Right atrium auricular region (tissue), 2 donors: ENCODE results near the gene KEL. TPM values are rescaled to one million over a fixed set of nuclear protein-coding genes. Genes with fewer than 3 reads are reported as not detected.

Source experiments
- DNase-seq: peaks from one replicate; pipeline ENCODE4 v3.0.0-alpha.2; 2019; ENCODE audit warnings: low spot score
- H3K27ac ChIP-seq, 2 donors: fragments of 200-600 bp; sonication (generic); 1 replicate in 1 of 2; 2 replicates in 1 of 2; pipeline ENCODE4 v1.5.1; 2016 to 2019
- H3K27me3 ChIP-seq, 2 donors: fragments of 200-600 bp; sonication (generic); one replicate each; pipeline versions ENCODE4 v1.5.1 to v1.6.0; 2017 to 2019
- H3K36me3 ChIP-seq: fragments of 200-600 bp; sonication (generic); one replicate; pipeline ENCODE4 v1.5.1; 2016
- H3K4me1 ChIP-seq, 2 donors: fragments of 200-600 bp; sonication (generic); one replicate each; pipeline versions ENCODE4 v1.5.1 to v1.6.0; 2017 to 2019
- H3K4me3 ChIP-seq, 2 donors: fragments of 200-600 bp; sonication (generic); 1 replicate in 1 of 2; 2 replicates in 1 of 2; pipeline ENCODE4 v1.5.1; 2017 to 2019; ENCODE audit warnings: mild to moderate bottlenecking in 1 of 2, moderate library complexity in 1 of 2
- H3K9me3 ChIP-seq, 2 donors: fragments of 200-600 bp; sonication (generic); one replicate each; pipeline ENCODE4 v1.5.1; 2019
- CTCF ChIP-seq, 2 donors: fragments of 200-600 bp; sonication (generic); IDR thresholded peaks; one replicate each; pipeline ENCODE4 v1.5.1; 2019; ENCODE audit warnings: antibody characterized with exemption in 2 of 2
- total RNA-seq, 2 donors: library from RNA; depleted of rRNA; stranded (reverse); fragments of >200 nt; gene quantifications; one replicate each; pipeline ENCODE4 v1.1.0, GENCODE V29; 2016

Gene KEL
- total RNA-seq, 2 donors from 2014 or later: 0.12 TPM; not detected in 1

- Histone ChIP-seq H3K4me1 (no peaks in the 10 kb centered on the region), H3K4me3 (no peak overlapping the region), H3K27ac (no peak overlapping the region), H3K9me3 (no peaks in the 10 kb centered on the region), H3K27me3 (no peaks in the 10 kb centered on the region), H3K36me3 (no peaks in the 10 kb centered on the region)
- TF ChIP-seq CTCF (IDR thresholded peaks at IDR 0.05): no peak
- no peak for DNase-seq
These were observed 46.8 kb downstream of the KEL start for GRCh38 chr7:142915315-142915714.

- Histone ChIP-seq H3K4me3 (no peak overlapping the region), H3K27me3 (no peaks in the 10 kb centered on the region), H3K9me3 (no peaks in the 10 kb centered on the region), H3K27ac (no peak overlapping the region), H3K4me1 (no peaks in the 10 kb centered on the region), H3K36me3 (no peaks in the 10 kb centered on the region)
- no peak for DNase-seq
- no peak for TF ChIP-seq CTCF (IDR thresholded peaks at IDR 0.05)
These were observed 48.0 kb downstream of the KEL start for GRCh38 chr7:142914121-142914520.

GRCh38 chr7:142913566-142913965, 48.6 kb downstream of the KEL start:
- no peak for TF ChIP-seq CTCF (IDR thresholded peaks at IDR 0.05)
- no peaks in the 10 kb centered on the region for H3K27me3 ChIP-seq
- H3K9me3 ChIP-seq: no peaks in the 10 kb centered on the region
- H3K36me3 ChIP-seq: no peaks in the 10 kb centered on the region
- no peaks in the 10 kb centered on the region for H3K4me1 ChIP-seq
- DNase-seq: no peak
- no peak overlapping the region for H3K4me3 ChIP-seq
- H3K27ac ChIP-seq: no peak overlapping the region

GRCh38 chr7:142913051-142913450, 49.1 kb downstream of the KEL start:
- H3K4me3 ChIP-seq: no peak overlapping the region

GRCh38 chr7:142910481-142910880, 51.7 kb downstream of the KEL start:
- H3K9me3 ChIP-seq: no peaks in the 10 kb centered on the region
- no peaks in the 10 kb centered on the region for H3K4me1 ChIP-seq
- no peaks in the 10 kb centered on the region for H3K27me3 ChIP-seq
- H3K36me3 ChIP-seq: no peaks in the 10 kb centered on the region
- no peak overlapping the region for H3K4me3 ChIP-seq
- TF ChIP-seq CTCF (IDR thresholded peaks at IDR 0.05): no peak
- no peak for DNase-seq
- no peak overlapping the region for H3K27ac ChIP-seq

More at GRCh38 chr7:142913051-142913450, 49.1 kb downstream of the KEL start:
- Histone ChIP-seq H3K4me1 (no peaks in the 10 kb centered on the region), H3K9me3 (no peaks in the 10 kb centered on the region), H3K27ac (no peak overlapping the region), H3K27me3 (no peaks in the 10 kb centered on the region), H3K36me3 (no peaks in the 10 kb centered on the region)
- no peak for DNase-seq
- no peak for TF ChIP-seq CTCF (IDR thresholded peaks at IDR 0.05)

GRCh38 chr7:142910031-142910433, 52.1 kb downstream of the KEL start:
- Histone ChIP-seq H3K27me3 (no peaks in the 10 kb centered on the region), H3K27ac (no peak overlapping the region), H3K4me1 (no peaks in the 10 kb centered on the region), H3K4me3 (no peak overlapping the region), H3K9me3 (no peaks in the 10 kb centered on the region), H3K36me3 (no peaks in the 10 kb centered on the region)
- no peak for TF ChIP-seq CTCF (IDR thresholded peaks at IDR 0.05)
- DNase-seq: no peak
